ENCODE data around the gene ARFRP1.
"Not testable (repeated sequence)": the region's sequence is repeated elsewhere in the genome, so short reads cannot be mapped to it uniquely, and the experiment has no call there.

The ARFRP1 gene

DNA sequence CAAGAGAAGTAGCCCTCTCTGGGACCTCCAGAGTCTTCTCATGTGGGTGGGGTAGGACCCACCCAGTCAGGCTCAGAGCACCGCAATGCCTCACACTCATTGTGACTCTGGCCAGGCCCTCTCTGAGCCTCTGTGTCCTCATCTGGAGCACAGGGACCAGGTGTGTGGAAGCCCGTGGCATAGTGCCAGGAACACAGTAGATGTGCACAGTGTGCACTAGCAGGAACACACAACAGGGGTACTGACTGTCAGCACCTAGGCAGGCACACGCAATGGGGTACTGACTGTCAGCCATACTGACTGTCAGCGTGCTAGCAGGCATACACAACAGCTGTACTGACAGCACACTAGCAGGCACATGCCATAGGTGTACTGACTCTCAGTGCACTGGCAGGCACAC, 52.5 kb downstream of the ARFRP1 start:
- no peak for DNase-seq (ENCODE audit: low read depth in 2 of 2)

DNA sequence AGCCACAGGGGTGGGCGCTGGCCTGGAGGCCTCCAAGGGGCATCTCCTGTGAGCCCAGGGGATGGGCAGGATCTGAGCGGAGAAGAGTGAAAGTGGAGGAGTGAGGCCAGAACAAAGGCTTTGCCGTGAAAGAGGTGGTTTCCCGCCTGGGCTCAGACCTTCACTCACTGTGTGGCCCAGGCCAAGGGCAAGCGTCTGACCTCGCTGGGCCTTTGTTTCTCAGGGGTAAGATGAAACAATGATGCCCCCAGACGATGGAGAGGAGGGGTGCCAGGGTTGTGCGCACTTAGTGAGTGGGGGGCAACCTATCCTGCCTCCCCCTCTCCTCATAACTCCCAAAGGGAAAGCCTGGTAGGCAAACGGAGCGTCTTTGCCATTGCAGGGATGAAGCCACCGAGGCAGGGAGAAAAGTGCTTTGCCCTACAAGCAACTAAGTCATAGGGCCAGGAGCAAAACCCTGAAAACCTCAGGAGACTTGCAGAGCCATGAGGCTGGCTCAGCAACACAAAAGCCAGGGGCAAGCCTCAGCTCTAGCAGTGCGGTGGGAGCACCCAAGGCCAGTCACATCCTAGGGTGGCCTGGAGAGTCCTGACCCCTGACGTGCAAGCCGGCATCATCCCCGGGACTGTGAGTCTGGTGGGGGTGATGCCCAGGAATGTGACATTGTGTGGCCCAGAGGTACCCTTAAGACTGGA, 53.7 kb downstream of the ARFRP1 start:
- DNase-seq (ENCODE audit: low read depth in 2 of 2) = no peak

DNA sequence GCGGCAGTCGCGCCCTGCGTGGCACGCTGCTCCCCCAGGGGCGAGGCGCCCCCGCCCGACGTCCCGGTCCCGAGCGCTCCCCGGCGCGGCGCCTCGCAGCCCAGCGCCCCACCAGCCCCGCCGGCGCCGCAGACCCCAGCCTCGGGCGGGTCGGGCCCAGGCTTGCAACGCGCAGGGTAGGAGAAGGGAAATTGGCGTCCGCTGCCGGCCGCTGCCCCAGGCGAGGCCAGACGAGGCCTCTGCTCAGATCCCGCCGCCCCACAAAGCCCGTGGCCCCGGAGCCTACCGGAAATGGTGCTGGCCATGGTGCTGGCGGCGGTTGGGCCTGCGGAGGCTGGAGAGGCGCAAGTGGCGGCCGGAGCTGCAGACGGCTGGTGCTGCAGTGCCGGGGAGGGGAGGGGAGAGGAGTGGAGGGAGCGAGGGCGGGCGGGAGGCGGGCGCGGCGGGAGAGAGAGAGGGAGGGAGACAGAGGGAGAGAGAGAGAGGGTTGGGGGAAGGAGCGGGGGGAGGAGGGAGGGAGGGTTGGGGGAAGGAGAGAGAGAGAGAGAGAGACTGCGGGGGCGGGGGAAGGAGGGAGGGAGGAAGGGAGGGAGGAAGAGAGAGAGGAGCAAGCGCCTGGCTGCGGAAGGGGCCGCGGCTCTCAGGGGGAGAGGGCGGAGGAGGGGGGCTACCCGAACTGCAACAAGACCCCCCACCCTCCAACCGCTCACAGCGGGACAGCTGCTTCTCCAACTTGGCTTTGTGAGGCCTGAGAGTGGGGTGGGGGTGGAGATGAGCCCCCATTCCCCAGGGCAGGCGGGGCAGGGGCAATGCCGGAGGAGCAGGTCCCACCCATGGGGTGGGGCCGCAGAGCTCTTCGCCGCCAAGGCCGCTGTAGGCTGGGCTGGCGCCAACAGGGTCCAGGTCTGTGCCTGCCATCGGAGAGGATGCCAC, 54.5 kb downstream of the ARFRP1 start, which contains the start of gene STMN3:
Gene STMN3 (minus strand): TSS at position 384 of the 933 bp plus-strand sequence. CDS start 79 bp downstream, at position 305.
- DNase-seq (ENCODE audit: low read depth in 2 of 2) = peak; percentile 74 to 82

DNA sequence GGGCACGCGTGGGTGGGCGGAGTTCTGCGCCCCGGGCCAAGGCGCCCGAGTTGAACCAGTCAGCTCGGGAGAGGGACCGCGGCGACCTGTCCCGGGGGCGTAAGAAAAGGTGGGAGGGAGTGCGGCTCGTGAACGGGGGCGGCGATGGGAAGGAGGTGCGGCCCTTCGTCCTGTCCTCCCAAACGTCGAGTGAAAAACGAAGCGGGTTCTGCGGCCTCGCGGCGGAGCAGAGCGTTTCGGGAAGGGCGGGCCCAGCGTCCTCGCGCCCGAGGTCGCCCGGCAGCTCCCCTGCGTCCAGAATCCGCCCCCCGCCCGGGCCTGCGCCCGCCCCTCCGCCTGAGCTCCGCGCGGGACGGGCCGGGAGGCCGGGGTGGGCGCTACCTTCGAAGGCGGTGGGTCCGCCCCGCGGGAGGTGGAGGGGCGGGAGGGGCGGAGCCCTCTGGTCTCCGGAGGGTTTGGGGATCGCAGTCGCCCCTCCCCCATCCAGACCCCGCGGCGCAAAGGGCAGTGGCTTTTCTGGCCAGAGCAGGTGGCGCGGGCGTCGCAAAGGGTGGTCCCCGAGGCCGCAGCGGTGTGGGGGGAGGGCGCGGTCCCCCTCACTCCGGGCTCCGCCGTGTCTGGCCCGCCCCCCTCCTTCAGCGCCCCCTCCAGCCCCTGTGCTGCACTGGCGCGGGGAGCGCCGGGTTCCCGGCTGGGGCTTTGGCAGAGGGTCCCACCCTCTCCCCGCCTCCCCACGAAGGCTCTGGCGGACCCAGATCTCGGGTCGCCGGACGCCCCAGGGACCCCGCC, 55.4 kb downstream of the ARFRP1 start:
- no peak for DNase-seq (ENCODE audit: low read depth in 2 of 2)

DNA sequence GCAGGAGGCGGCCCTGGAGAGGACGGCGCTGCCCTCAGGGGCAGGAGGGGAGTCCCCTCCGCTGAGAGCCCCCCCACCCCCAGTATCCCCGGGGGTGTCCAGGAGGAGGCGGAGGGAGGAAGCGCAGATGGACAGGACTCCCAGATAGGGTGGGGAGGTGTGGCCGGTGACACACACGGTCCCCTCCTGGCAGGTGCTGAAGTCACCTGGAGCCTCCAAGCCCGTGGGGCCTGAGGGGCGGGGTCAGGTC, 55.9 kb downstream of the ARFRP1 start:
- no peak for DNase-seq (ENCODE audit: low read depth in 2 of 2)

DNA sequence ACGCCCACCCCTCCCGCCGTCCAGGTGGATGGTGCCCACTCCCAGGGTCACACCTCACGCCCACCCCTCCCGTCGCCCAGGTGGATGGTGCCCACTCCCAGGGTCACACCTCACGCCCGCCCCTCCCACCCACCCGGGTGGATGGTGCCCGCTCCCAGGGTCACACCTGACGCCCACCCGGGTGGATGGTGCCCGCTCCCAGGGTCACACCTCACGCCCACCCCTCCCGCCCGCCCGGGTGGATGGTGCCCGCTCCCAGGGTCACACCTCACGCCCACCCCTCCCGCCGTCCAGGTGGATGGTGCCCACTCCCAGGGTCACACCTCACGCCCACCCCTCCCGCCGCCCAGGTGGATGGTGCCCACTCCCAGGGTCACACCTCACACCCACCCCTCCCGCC, 57.3 kb downstream of the ARFRP1 start:
- DNase-seq (ENCODE audit: low read depth in 2 of 2) = not testable (repeated sequence)

DNA sequence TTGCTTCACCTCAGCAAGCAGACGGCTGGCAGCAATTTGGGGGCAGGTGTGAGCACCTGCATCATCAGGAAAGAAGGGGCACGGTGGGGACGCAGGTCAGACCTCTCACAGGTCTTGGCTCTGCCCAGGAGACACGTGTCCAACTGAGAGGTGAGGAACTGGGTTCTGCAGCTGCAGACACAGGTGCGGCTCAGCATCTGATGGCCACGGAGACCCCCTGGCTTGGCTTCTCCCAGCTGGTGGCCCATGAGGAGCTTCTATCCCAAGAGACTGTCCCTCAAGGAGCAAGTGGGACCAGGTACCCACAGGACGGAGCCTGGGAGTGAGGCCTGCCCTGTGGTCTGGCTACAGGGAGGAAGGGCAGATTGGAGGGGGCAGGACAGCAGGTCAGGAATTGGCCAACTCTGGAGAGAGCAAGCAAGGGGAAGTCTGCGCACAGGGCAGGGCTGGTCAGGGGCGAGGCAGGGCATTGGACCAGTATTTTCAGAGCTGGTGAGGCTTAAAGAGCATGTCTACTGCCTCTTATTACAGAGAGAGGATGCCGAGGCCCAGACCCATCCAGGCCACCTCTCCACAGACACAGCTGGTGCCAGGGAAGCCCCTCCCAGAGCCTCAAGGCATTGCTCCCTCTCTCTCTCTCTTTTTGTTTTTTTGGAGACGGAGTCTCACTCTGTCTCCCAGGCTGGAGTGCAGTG, 58.7 kb downstream of the ARFRP1 start:
- no peak for DNase-seq (ENCODE audit: low read depth in 2 of 2)
